NCI-H1417 treated with DMSO at 0.1 percent for 48 hours (cell line): ENCODE data around the gene PDZD2.

Experiments used
- DNase-seq: peaks from one replicate; lab custom pipeline; 2025; lab: John Stamatoyannopoulos, UW

PDZD2 gene

DNA sequence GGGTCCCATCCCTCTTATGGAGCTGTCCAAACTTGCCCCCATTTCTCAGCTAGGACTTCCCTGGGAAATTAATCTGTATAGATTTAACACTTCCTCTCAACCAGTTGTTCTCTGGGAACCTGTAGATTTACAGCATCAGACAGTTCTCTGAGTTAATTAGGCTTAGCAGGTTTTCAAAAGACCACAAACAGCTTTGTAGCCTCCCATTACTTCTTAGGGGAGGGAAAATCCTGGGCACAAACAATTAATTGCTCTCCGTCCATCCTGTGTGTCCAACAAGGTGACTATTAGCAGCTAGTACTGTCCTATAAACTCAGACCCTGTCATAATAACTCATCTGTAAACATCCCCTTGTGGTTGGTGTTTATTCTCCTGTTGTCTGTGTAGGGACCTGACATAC is 337.2 kb downstream of the PDZD2 start:
- no peak for DNase-seq

DNA sequence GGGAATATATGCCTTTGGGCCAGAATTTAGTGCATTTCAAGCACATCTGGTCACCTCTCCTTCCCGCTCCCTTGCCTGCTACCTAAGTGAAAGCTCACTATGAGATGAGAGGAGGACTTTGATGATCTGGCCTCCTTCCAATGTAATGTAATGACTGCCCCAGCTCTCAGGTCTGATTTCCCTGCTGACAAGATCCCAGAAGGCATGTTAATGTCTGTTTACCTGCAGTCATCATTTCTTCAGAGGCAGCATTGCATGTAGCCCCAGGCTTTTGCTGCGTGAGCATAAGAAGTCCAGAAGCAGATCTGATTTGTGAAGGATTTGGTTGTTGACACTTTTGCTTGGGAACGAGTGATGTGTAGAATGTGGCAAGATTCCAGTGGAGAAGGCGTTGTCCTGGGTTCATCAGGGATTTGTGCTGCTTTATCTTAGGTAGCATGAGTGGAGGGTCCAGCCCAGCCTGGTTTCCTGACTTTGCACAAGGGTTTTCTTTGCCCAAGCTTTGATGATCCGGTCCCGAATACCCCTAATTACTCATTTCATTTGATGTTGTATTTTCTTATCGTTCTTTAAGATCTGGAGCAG is 342.5 kb downstream of the PDZD2 start:
- no peak for DNase-seq

DNA sequence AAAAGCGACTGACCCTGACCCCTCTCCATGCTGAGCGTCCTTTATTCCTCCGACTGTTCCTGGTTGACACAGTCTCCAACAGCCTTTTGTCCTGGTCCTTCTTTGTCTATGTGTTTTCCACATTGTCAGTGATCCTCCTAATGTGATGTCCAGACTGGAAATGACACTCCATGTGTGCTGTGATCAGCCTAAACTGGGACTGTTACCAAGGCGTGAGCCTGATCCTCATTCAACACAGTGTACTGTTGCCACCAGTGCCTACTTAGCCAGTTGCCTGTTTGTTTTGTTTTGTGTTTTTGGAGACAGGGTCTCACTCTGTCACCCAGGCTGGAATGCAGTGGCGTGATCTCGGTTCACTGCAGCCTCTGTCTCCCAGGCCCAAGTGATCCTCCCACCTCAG is 343.1 kb downstream of the PDZD2 start:
- no peak for DNase-seq

DNA sequence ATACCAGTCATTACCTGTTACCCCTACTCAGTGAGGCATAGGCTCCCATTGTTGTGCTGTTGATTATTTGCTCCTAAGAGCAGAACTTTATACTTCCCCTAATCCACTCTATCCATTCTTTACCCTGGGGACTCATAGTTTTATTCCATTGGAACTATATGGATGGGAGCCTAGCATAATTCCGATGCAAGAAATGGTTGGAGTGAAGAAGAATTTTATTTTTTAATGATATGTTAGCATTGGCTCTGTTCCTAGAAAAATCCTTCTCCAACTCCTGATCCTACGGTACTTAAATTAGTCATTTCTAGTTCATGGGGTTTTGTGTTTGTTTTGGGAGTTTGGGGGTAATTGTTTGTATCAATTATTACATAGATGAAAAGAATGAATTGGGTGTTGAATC is 343.7 kb downstream of the PDZD2 start:
- no peak for DNase-seq

DNA sequence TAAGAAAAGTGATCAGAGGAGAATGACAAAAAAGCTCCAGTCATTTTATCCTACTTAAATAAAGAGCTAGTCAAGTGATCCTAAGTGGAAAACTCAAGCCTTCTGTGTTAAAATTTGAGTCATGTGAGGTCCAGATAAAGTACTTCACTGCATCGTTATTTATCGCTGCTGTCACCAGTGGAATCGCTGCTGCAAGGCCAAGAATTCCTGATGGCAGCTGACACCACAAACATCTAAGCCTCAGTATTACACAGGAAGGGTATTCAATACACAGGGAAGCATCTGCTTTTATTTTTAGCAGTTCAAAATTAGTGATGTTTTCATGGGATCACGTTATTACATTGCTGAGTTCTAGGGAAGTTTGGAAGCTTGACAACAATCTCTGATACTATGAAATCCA is 344.9 kb downstream of the PDZD2 start:
- no peak for DNase-seq

DNA sequence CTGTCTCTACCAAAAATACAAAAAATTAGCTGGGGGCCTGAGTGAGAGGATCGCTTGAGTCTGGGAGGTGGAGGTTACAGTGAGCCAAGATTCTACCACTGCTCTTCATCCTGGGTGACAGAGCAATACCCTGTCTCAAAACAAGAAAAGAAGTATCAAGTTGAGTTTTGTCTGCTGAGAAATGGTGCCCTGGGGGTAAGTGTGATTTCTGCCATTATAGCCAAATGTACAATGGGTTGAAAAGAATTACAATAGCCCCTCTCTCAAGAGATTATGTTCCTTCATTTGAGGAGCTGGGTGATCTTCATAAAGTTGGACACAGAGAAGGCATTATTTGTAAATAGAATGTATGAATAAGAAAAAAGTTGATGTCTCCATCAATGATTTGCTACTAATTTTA is 345.8 kb downstream of the PDZD2 start:
- no peak for DNase-seq

DNA sequence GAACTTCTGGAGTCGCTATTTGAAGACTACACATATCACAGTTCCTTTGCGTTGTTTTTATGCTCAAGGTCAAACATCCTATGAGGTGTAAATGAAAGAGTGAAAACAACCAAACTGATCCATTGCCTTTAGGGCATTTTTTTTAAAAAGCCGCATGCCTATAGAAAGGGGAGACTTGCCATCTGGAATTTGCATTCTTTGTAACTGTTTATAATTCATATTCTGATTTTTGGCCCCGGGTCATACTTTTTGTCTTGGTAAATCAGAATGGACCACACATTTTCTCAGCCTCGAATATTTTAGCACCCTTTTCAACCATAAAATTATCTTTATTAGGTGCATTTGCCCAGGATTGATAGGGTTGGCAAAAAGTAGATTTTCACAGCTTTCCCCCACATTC is 347.2 kb downstream of the PDZD2 start:
- DNase-seq, result no peak

DNA sequence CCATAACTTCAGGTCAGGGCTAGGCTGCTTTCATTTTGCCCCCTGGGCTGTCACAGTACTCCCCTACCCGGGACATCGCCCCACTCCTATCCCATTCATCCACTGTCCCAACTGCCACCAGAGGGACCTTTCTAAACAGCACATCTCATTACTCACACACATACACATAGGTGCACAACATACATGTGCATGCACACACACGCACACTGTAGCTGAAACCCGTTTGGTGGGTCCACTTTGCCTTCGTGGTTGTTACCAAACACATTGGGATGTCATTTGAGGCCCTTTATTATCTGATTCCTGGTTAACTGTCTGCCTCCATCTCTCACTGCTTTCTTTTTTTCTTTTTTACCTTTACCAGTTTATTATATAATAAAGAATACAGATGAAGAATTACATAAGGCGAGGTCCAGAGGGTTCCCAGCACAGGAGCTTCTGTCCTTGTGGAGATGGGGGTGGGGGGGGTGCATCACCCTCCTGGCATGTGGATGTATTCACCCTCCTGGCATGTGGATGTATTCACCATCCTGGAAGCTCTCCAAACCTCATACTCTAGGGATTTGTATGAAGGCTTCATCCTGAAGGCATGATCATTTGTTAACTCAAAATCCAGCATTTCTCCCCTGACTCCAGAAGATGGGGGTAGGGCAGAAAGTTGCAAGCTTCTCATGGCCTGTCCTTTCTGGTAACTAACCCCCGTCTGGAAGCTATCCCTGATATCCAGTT is 349.2 kb downstream of the PDZD2 start:
- no peak for DNase-seq

DNA sequence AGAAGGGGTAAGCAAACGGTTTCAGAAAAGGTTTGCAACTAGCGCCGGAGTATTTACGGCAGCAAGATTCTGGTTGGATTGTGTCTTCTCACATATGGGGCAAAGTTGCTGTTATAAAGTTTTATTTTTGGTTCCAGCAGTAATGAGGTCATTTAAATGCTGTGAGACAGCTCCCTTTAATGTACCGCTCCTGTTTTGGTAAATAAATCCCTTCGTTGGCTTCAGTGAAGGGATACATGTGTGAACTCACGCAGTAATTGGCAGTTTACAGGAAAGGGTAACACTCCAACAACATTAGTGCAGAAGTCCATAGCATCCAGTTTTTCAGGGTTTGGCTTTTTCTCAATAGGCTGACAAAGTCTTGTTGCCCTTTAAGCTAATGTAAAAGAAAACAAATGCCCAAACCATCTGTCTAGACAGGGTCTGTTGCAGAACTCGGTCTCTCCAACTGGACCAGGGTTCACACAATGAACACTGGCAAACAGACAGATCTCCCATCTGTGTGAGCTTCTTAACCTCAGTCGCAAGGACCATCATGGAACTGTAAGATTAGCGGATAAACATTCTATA is 351.2 kb downstream of the PDZD2 start:
- DNase-seq, result no peak

DNA sequence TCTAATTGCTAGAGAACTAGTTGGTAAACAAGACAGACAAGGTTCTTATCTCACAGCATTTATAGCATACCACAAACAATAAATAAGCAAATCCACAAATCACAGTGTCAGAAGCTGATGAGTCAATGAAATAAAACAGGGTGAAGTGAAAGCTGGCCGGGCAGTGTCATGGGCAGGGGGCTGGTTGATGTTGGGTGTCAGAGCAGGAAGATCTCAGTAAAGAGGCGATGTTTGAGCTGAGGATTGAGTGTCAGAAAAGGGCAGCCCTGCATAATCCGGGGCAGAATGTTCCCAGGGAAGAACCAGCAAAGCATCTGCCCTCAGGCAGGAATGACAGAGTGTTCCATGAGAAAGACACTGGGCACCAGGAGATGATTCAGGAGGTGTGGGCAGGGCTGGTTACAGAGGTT is 351.8 kb downstream of the PDZD2 start:
- DNase-seq, result no peak

DNA sequence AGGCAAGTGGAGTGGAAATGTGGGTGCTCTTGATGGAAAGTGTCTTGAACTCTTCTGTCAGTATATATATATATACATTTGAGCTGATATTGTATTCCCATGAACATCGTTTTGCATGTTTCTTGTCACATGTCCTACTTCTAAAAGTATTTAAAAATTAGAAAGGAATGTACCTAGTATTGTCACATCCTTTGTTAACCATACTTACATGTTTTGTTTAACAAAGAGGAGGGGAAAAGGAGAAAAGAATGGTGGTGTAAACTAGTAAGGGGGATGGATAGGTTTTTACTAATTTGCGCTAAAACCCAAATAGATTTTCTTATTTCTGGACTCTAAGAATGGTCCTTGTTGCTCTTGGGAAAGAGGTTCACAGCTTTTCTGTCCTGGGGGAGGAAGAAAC is 353.4 kb downstream of the PDZD2 start:
- no peak for DNase-seq

DNA sequence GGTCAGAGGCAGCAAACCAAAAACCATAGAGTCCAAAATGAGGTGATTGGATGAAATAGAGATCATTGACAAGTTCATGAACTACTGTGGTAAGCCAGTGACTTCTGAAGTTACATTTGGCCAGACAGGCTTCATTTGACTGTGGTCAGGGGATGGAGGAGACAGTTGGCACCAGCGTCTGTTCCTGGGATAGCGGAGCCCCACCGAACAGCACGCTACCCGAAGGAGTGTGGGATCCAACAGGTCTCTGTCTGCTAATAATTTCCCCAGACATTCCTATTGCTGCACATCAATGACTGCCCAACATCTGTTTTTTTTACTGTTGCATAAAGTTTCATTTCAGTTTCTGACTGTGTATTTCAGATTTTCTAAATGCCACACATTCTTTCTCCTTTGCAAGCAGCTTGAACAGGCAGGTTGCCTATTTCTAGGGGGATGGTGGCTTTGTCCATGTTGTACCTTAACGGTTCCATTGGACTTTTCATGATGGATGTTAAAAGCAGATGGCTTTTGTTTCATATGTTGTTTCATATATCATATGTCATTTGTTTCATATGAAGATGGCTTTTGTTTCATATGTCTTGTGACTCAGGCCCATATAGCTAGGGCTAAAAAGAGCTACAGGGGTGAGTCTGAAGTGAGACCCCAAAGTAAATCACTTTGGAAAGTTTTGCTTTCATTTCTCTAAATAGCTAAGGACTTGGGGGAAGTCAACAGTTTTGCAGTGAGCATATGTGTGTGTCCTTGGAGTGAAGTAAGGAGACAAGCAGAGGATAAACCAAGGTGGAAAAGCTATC is 354.4 kb downstream of the PDZD2 start:
- DNase-seq, result no peak

DNA sequence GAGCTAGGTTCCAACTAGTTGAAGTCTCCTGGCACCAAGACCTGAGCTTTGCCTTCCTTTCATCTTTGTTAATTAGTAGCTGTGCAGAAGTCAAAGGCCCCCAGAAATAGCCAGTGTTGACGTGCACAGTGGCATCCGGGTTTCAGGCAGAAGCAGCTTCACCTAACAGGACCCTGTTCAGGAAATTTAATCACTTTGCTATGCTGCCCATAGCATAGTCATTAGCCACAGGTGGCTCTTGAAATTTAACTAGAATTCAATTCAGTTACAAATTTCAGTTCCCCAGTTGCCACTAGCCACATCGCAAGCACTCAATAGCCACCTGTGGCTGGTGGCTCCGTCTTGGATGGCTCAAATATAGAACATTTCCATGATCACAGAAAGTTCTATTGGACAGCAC is 356.1 kb downstream of the PDZD2 start:
- no peak for DNase-seq

DNA sequence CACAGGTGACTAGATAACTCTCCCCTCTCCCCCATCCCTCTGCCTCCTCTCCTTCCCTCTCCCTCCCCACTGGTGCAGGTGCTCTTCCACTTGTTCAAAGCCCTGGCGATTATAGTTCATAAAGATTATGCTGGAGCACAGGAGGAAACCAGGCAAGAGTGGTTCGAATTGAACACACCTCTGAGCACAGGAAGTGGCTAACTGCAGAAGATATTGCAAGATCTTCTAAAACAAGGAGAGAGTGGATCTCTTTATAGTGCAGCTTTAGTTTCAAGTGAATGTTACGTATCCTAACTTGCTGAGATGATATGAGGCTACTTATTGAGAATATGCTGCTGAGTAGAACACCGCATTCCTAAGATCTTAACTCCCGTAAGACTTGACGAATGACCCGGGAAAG is 356.8 kb downstream of the PDZD2 start:
- DNase-seq, result no peak

DNA sequence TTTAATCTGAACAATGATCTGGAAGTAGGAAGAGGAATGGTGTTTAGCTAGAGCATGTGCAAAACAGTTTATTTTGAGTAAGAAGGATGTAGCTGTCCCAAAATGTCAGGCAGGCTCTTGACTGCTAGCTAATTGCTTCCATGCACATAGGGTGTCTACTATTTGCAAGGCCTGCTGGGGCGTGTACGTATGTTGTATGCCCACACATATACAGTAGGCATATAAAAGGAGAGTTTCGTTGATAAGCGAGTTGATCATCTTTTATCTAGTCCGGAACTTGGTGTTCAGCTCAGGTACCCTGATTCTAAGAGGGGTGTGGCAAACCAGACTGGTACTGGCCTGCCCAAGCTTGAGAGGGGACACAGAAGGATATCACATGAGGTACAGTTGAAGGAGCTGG is 358.0 kb downstream of the PDZD2 start:
- no peak for DNase-seq

DNA sequence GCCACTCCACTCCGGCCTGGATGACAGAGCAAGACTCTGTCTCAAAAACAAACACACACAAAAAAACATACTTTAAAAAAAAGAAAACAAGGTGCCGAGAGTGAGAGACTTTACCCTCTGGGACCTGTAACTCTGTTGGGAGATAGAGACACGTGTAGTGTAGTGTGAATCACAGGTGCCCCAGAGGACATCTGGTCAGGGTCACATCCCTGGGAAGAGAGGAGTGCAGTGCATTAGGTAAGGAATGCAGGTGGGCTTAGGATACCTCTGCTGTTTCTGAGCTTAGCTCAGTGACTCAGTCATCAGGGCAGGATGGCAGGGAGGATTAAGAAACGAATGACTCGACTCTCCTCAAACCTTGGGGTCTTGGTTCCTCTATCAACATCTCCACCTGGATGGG is 360.5 kb downstream of the PDZD2 start:
- DNase-seq, result no peak

DNA sequence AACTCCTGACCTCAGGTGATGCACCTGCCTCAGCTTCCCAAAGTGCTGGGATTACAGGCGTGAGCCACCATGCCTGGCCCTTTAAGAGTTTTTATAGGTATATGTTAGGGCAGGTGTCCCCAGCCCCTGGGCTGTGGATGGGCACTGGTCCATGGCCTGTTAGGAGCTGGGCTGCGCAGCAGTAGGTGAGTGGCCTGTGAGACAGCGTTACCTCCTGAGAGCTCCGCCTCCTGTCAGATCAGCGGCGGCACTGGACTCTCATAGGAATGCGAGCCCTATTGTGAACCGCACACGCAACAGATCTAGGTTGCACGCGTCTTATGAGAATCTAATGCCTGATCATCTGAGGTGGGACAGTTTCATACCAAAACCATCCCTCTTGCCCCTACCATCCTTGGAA is 361.8 kb downstream of the PDZD2 start:
- DNase-seq, result no peak

DNA sequence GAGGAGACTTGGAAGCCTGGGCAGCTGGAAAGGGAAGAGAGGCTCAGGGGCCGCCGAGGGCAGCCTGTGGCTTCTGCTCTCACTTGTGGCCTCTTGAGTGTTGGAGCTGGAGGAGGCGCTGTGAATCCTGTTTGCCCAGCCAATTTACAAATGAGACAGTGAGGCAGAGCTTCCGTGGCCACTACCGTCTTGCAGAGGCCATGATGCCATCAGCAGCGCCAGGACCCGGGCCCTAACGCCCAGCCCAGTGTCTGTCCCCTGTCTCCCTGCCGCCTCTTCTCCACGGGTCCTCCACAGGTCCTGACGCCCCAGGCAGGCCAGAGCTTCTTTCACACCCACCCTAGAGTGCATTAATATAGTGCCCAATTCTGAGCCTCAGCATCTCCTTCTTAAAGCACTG is 362.4 kb downstream of the PDZD2 start:
- no peak for DNase-seq

DNA sequence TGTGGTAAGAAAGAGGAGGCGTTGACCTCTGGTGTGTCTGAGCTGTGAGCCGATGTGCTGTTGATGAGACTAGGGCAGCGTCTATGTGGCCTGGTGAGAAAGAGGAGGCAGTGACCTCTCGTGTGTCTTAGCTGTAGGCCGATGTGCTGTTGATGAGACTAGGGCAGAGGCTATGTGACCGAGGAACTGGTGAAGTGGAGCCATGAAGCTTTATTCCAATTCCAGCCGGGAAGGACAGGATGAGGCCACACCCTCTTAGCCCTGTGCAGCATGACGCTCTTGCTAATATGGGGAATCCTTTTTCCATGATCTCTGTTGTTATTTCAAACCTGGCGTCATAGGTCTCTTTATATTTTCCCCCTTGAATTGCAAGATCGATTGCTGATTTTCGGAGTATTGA is 362.8 kb downstream of the PDZD2 start:
- no peak for DNase-seq

DNA sequence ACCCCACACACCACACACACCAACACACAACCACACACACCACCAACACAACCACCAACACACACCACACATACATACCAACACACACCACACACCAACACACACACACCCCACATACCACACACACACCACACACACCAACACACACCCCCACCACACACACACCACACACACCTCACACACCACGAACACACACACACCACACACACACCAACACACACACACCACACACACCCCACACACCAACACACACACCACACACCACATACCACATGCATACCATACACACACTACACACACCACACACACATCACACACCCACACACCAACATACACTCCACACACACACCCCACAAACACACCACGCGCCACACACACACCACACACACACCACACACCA is 363.8 kb downstream of the PDZD2 start:
- DNase-seq, result no peak

DNA sequence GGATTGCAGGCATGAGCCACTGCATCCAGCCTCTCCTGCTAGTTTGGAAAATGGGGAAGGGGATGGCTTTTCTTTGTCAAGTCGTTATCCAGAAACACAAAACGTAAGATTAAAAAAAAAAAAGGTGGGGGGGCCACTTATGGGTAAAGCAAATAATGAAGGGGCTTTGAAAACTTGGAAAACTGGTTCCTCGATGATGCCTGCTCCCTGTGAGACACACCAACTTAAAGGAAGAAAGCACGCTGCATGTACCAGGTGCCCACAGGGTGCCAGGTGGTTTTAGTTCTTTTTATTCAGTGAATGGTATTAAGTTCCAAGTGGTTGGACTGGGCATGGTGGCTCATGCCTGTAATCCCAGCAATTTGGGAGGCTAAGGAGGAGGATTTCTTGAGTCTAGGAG is 365.1 kb downstream of the PDZD2 start:
- DNase-seq, result no peak

DNA sequence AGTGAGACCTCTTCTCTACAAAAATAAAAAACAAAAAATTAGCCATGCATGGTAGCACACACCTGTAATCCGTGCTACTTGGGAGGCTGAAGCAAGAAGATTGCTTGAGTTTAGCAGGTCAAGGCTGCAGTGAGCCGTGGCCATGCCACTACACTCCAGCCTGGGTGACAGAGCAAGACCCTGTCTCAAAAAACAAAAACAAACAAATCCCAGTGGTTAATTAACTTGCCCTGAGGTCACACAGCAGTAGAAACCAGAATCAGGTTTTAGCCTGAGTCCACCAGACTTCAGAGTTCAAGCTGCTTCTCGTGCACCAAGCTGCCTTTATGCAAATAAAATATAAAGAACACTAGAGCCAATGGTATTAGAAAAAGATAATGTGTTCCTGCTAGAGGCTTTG is 365.5 kb downstream of the PDZD2 start:
- no peak for DNase-seq

DNA sequence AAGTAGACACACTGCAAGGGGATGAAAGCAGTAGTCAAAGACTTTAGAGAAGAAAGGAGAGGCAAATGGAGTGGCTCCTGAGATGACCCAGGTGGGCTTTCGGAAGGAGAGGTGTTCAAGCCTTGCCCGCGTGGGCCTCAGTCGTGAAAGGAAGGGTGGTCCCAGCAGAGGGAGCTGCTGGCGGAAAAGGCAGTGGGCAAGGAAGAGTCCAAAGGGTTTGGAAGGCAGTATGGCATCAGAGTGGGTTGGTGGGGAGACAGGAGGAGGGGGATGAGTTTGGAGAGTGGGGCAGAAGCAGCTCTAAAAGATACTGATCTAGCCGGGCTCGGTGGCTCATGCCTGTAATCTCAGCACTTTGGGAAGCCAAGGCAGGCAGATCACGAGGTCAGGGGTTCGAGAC is 369.8 kb downstream of the PDZD2 start:
- no peak for DNase-seq
